HepG2 (cell line): Measurements from ENCODE around the gene GRIK4. TPM values are rescaled to one million over a fixed set of nuclear protein-coding genes. Genes with fewer than 3 reads are reported as not detected.

Experiments used
- ATAC-seq: fragments of 200-7000 bp; cut with Tn5 transposase; 3 replicates; pipeline ENCODE4 v1.9.1; 2020; ENCODE audit warnings: mild to moderate bottlenecking, moderate library complexity
- BruUV-seq: library from RNA; stranded (reverse); fragments of 400-500 nt; replicated peaks from 2 replicates; lab custom pipeline; 2021; lab: Mats Ljungman, UMichigan
- CTCF ChIA-PET: fragments of 300-600 bp; formaldehyde crosslinking; extraction: SDS; loops from one replicate; lab custom pipeline; 2021; ENCODE audit warnings: low total read pairs, inconsistent platforms, low intra/inter-chr PET ratio; lab: Yijun Ruan, JAX
- POLR2A ChIA-PET: fragments of 350-600 bp; sonication (Branson Sonifier 250); formaldehyde crosslinking; loops from one replicate; lab custom pipeline; 2020; ENCODE audit warnings: antibody characterized with exemption, inconsistent platforms; lab: Yijun Ruan, JAX
- DNase-seq: peaks from one replicate; pipeline ENCODE4 v3.0.0-alpha.2; 2015; ENCODE audit warnings: low spot score
- FAIRE-seq: peaks from 3 replicates; lab custom pipeline; 2011; peaks lifted over from hg19 to GRCh38; lab: Jason Lieb, UNC
- H2AFZ ChIP-seq: one replicate; pipeline ENCODE4 v1.6.1; 2011; ENCODE audit warnings: low read length, inconsistent platforms
- H3K27ac ChIP-seq: fragments of 300-600 bp; 3 replicates; pipeline ENCODE4 v1.8.0; 2011; ENCODE audit warnings: mixed run types, mild to moderate bottlenecking, mixed read lengths, low read length, inconsistent platforms; ENCODE audit not compliant: insufficient read depth; ENCODE audit errors: extremely low read length
- H3K27me3 ChIP-seq, 2 experiments: fragments of 200-600 bp in 1 of 2; 2 replicates in 1 of 2; 3 replicates in 1 of 2; pipeline versions ENCODE4 v1.6.0 to v1.8.0; 2011; ENCODE audit warnings: low read length in 2 of 2, mild to moderate bottlenecking in 2 of 2, moderate library complexity in 2 of 2, inconsistent platforms in 1 of 2; ENCODE audit not compliant: insufficient read depth in 2 of 2, control insufficient read depth in 1 of 2
- H3K36me3 ChIP-seq, 2 experiments: fragments of 200-600 bp in 1 of 2; replicated peaks in 1 of 2; 2 replicates in 1 of 2; 3 replicates in 1 of 2; pipeline versions ENCODE4 v1.5.1 to v1.8.0; 2011; ENCODE audit warnings: low read length in 2 of 2, inconsistent platforms in 1 of 2; ENCODE audit not compliant: insufficient read depth in 2 of 2, control insufficient read depth in 1 of 2
- H3K4me1 ChIP-seq: 2 replicates; pipeline ENCODE4 v1.5.1; 2012; ENCODE audit warnings: low read length, inconsistent platforms; ENCODE audit not compliant: insufficient read depth
- H3K4me2 ChIP-seq: 2 replicates; pipeline ENCODE4 v1.6.0; 2011; ENCODE audit warnings: low read depth, low read length, inconsistent platforms
- H3K4me3 ChIP-seq, 3 experiments: fragments of 200-600 bp in 1 of 3; sonication (generic), shearing (Covaris generic) in 1 of 3; replicated peaks in 1 of 3; 2 replicates each; pipeline ENCODE4 v1.5.1; 2011 to 2016; ENCODE audit warnings: low read length in 3 of 3, inconsistent platforms in 2 of 3, low read depth in 2 of 3, mild to moderate bottlenecking in 2 of 3, control low read depth in 1 of 3, mixed read lengths in 1 of 3; ENCODE audit not compliant: insufficient read depth in 1 of 3
- H3K79me2 ChIP-seq: one replicate; pipeline ENCODE4 v1.6.1; 2011; ENCODE audit warnings: low read length, inconsistent platforms; ENCODE audit not compliant: insufficient read depth
- H3K9ac ChIP-seq: 2 replicates; pipeline ENCODE4 v1.6.0; 2011; ENCODE audit warnings: mild to moderate bottlenecking, low read depth, low read length, inconsistent platforms; ENCODE audit not compliant: insufficient read depth
- H3K9me3 ChIP-seq: 2 replicates; pipeline ENCODE4 v1.5.1; 2012; ENCODE audit warnings: mild to moderate bottlenecking, low read length
- H4K20me1 ChIP-seq: 2 replicates; pipeline ENCODE4 v1.6.0; 2011; ENCODE audit warnings: inconsistent platforms, mild to moderate bottlenecking, low read length, moderate library complexity; ENCODE audit not compliant: insufficient read depth
- ATF1 ChIP-seq: IDR thresholded peaks from 2 replicates; pipeline ENCODE4 v1.6.1; 2016; ENCODE audit warnings: mild to moderate bottlenecking, control low read depth
- ELK4 ChIP-seq: sonication (generic); formaldehyde crosslinking; IDR thresholded peaks from 2 replicates; pipeline ENCODE4 v1.9.0; 2021; ENCODE audit warnings: missing genetic modification reagents, borderline replicate concordance
- HMG20A ChIP-seq: IDR thresholded peaks from 2 replicates; pipeline ENCODE4 v1.6.1; 2016; ENCODE audit warnings: borderline replicate concordance
- HNRNPL ChIP-seq: fragments of 200-400 bp; formaldehyde crosslinking; IDR thresholded peaks from 2 replicates; pipeline ENCODE4 v1.6.1; 2017; ENCODE audit warnings: mild to moderate bottlenecking, low read depth, low read length
- HOXA7 ChIP-seq: sonication (generic); formaldehyde crosslinking; IDR thresholded peaks from 2 replicates; pipeline ENCODE4 v1.8.1; 2022; ENCODE audit warnings: mild to moderate bottlenecking, missing genetic modification reagents, moderate library complexity
- ISL2 ChIP-seq: sonication (generic); formaldehyde crosslinking; IDR thresholded peaks from 2 replicates; pipeline ENCODE4 v1.5.0; 2020; ENCODE audit warnings: missing genetic modification reagents
- TOE1 ChIP-seq: sonication (generic); formaldehyde crosslinking; IDR thresholded peaks from 2 replicates; pipeline ENCODE4 v1.4.0; 2020; ENCODE audit warnings: mild to moderate bottlenecking, missing genetic modification reagents
- ZBTB34 ChIP-seq: sonication (generic); formaldehyde crosslinking; IDR thresholded peaks from 2 replicates; pipeline ENCODE4 v1.8.0; 2022; ENCODE audit warnings: mild to moderate bottlenecking, missing genetic modification reagents
- ZBTB7A ChIP-seq: sonication (generic); formaldehyde crosslinking; IDR thresholded peaks from 2 replicates; pipeline ENCODE4 v1.8.0; 2022; ENCODE audit warnings: mild to moderate bottlenecking, missing genetic modification reagents
- ZKSCAN5 ChIP-seq: sonication (generic); formaldehyde crosslinking; IDR thresholded peaks from 2 replicates; pipeline ENCODE4 v1.5.1; 2020; ENCODE audit warnings: mild to moderate bottlenecking, missing genetic modification reagents
- ZNF18 ChIP-seq: sonication (generic); formaldehyde crosslinking; IDR thresholded peaks from 2 replicates; pipeline ENCODE4 v1.8.0; 2022; ENCODE audit warnings: mild to moderate bottlenecking, missing genetic modification reagents; ENCODE audit not compliant: insufficient replicate concordance
- ZNF230 ChIP-seq: sonication (generic); formaldehyde crosslinking; IDR thresholded peaks from 2 replicates; pipeline ENCODE4 v1.4.0; 2020; ENCODE audit warnings: mild to moderate bottlenecking, missing genetic modification reagents
- ZNF7 ChIP-seq: IDR thresholded peaks from 2 replicates; pipeline ENCODE4 v1.6.1; 2016; ENCODE audit warnings: missing biosample characterization, missing genetic modification reagents
- ZNF891 ChIP-seq: sonication (generic); formaldehyde crosslinking; IDR thresholded peaks from 2 replicates; pipeline ENCODE4 v1.5.0; 2020; ENCODE audit warnings: mild to moderate bottlenecking, missing genetic modification reagents
- WGBS: methylation state at CpG from one replicate; pipeline ENCODE4 v1.1.6; 2017; ENCODE audit warnings: low lambda C conversion rate; 5-methylcytosine and 5-hydroxymethylcytosine counted together
- in situ Hi-C: cut with HindIII; loops from 2 replicates; pipeline ENCODE4 v1.10.0; 2017; ENCODE audit warnings: low pct_unique_long_range_greater_than_20kb; ENCODE audit not compliant: extremely low pct_ligation_motif_present
- intact Hi-C: fragments of 100-400 bp; cut with micrococcal nuclease; formaldehyde crosslinking; loops from one replicate; pipeline ENCODE4 v1.10.0; 2022; ENCODE audit not compliant: unreplicated experiment
- polyA plus RNA-seq, 8 experiments: library from polyadenylated mRNA; depleted of rRNA in 3 of 8; stranded (reverse) in 7 of 8; unstranded in 1 of 8; fragments of >200 nt; fragmentation: Illumina TruSeq in 4 of 8; extraction: Trizol in 4 of 8; gene quantifications; 2 replicates each; pipeline versions ENCODE4 v1.2.1 to v1.2.3, GENCODE V29; 2011 to 2016; ENCODE audit warnings: low read depth in 4 of 8, missing spikeins in 1 of 8, mixed read lengths in 1 of 8; ENCODE audit not compliant: insufficient read depth in 1 of 8
- total RNA-seq, 5 experiments: library from RNA; depleted of rRNA; stranded (reverse); fragments of >200 nt; fragmentation: Illumina TruSeq; extraction: Trizol; gene quantifications; 2 replicates each; pipeline ENCODE4 v1.2.3, GENCODE V29; 2016; ENCODE audit warnings: low read depth in 1 of 5
- TF ChIP-seq, protein P1 (sequence below): sonication (generic); formaldehyde crosslinking; IDR thresholded peaks from 2 replicates; pipeline ENCODE4 v1.4.0; 2020; ENCODE audit warnings: missing genetic modification reagents, borderline replicate concordance
- TF ChIP-seq, protein P2 (sequence below): sonication (generic); formaldehyde crosslinking; IDR thresholded peaks from 2 replicates; pipeline ENCODE4 v1.5.0; 2020; ENCODE audit warnings: mild to moderate bottlenecking, missing genetic modification reagents, borderline replicate concordance

The GRIK4 gene
- total and polyA plus RNA-seq, 2 of the 13 experiments (the other 11 are each of a cell fraction or from before 2014, with no cell fraction given): 0.04 to 0.07 TPM

- ChIA-PET CTCF (no interaction called here), POLR2A (no interaction called here)
- Histone ChIP-seq H3K36me3 (no peaks in the 10 kb centered on the region), H3K27ac (no peak overlapping the region), H3K79me2 (no peaks in the 10 kb centered on the region), H3K9me3 (no peaks in the 10 kb centered on the region), H2AFZ (no peak overlapping the region), H3K9ac (no peak overlapping the region), H3K4me3 (no peak overlapping the region), H3K4me1 (peaks cover 25% of the 10 kb centered on the region), H4K20me1 (no peaks in the 10 kb centered on the region), H3K27me3 (peaks cover 0 to 5% of the 10 kb centered on the region in 2 experiments; a peak in 2 of 5 replicates), H3K4me2 (no peak overlapping the region)
- in situ Hi-C loops: no loop called here
- DNase-seq (no peak), FAIRE-seq (no peak), ATAC-seq (no peak)
- TF ChIP-seq, protein P1, sequence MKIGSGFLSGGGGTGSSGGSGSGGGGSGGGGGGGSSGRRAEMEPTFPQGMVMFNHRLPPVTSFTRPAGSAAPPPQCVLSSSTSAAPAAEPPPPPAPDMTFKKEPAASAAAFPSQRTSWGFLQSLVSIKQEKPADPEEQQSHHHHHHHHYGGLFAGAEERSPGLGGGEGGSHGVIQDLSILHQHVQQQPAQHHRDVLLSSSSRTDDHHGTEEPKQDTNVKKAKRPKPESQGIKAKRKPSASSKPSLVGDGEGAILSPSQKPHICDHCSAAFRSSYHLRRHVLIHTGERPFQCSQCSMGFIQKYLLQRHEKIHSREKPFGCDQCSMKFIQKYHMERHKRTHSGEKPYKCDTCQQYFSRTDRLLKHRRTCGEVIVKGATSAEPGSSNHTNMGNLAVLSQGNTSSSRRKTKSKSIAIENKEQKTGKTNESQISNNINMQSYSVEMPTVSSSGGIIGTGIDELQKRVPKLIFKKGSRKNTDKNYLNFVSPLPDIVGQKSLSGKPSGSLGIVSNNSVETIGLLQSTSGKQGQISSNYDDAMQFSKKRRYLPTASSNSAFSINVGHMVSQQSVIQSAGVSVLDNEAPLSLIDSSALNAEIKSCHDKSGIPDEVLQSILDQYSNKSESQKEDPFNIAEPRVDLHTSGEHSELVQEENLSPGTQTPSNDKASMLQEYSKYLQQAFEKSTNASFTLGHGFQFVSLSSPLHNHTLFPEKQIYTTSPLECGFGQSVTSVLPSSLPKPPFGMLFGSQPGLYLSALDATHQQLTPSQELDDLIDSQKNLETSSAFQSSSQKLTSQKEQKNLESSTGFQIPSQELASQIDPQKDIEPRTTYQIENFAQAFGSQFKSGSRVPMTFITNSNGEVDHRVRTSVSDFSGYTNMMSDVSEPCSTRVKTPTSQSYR (CRISPR knock-in tag): no peak
- no peak for TF ChIP-seq ZBTB34 (CRISPR knock-in tag)
- TF ChIP-seq TOE1 (CRISPR knock-in tag): no peak
- no peak for TF ChIP-seq ZNF891
- no peak for TF ChIP-seq ZBTB7A
- TF ChIP-seq, protein P2, sequence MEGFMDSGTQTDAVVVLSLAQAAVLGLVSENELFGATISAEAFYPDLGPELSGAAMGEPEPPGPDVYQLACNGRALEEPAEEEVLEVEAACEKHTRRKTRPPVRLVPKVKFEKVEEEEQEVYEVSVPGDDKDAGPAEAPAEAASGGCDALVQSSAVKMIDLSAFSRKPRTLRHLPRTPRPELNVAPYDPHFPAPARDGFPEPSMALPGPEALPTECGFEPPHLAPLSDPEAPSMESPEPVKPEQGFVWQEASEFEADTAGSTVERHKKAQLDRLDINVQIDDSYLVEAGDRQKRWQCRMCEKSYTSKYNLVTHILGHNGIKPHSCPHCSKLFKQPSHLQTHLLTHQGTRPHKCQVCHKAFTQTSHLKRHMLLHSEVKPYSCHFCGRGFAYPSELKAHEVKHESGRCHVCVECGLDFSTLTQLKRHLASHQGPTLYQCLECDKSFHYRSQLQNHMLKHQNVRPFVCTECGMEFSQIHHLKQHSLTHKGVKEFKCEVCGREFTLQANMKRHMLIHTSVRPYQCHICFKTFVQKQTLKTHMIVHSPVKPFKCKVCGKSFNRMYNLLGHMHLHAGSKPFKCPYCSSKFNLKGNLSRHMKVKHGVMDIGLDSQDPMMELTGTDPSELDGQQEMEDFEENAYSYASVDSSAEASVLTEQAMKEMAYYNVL: no peak
- TF ChIP-seq HMG20A (CRISPR knock-in tag): no peak
- no peak for TF ChIP-seq ISL2
- no peak for TF ChIP-seq ZNF18 (CRISPR knock-in tag)
- TF ChIP-seq HOXA7: no peak
- TF ChIP-seq ZNF7 (CRISPR knock-in tag): no peak
- no peak for TF ChIP-seq ZKSCAN5 (CRISPR knock-in tag)
- no peak for TF ChIP-seq HNRNPL
- TF ChIP-seq ATF1 (CRISPR knock-in tag): no peak
- no peak for TF ChIP-seq ZNF230 (CRISPR knock-in tag)
- TF ChIP-seq ELK4 (CRISPR knock-in tag): no peak
- 34% methylated on average over 2 of the region's 2 CpGs for whole genome bisulfite sequencing
- intact Hi-C loops: no loop called here
- no TSS peak for BruUV-seq
Measured at GRCh38 chr11:120538707-120539106, 27.2 kb downstream of the GRIK4 start.
